Measurements from ENCODE around the gene MARF1.

MARF1 gene

GRCh38 chr16:15631730-15632409, 11.1 kb downstream of the MARF1 start:
- no peak for TF ChIP-seq GATA1 (IDR thresholded peaks at IDR 0.05; ENCODE audit: low read depth, low read length)
- no peak for DNase-seq

GRCh38 chr16:15621889-15622288, 21.1 kb downstream of the MARF1 start:
- TF ChIP-seq POLR2A (IDR thresholded peaks at IDR 0.05; ENCODE audit: low read length) (no peak), GATA1 (IDR thresholded peaks at IDR 0.05; ENCODE audit: low read depth, low read length) (no peak)
- no peak for DNase-seq

- TF ChIP-seq GATA1 (IDR thresholded peaks at IDR 0.05; ENCODE audit: low read depth, low read length), result no peak
- TF ChIP-seq POLR2A (IDR thresholded peaks at IDR 0.05; ENCODE audit: low read length), result no peak
- DNase-seq, result no peak
Measured at GRCh38 chr16:15621456-15621855, 21.5 kb downstream of the MARF1 start.

- no peak for DNase-seq
- TF ChIP-seq GATA1 (IDR thresholded peaks at IDR 0.05; ENCODE audit: low read depth, low read length), result no peak
- TF ChIP-seq POLR2A (IDR thresholded peaks at IDR 0.05; ENCODE audit: low read length), result no peak
Measured at GRCh38 chr16:15620611-15621195, 22.3 kb downstream of the MARF1 start.

GRCh38 chr16:15618392-15618791, 24.6 kb downstream of the MARF1 start:
- TF ChIP-seq POLR2A (IDR thresholded peaks at IDR 0.05; ENCODE audit: low read length) (no peak), GATA1 (IDR thresholded peaks at IDR 0.05; ENCODE audit: low read depth, low read length) (no peak)

GRCh38 chr16:15617901-15618300, 25.1 kb downstream of the MARF1 start:
- TF ChIP-seq GATA1 (IDR thresholded peaks at IDR 0.05; ENCODE audit: low read depth, low read length) (no peak), POLR2A (IDR thresholded peaks at IDR 0.05; ENCODE audit: low read length) (no peak)
- no peak for DNase-seq

More at GRCh38 chr16:15618392-15618791, 24.6 kb downstream of the MARF1 start:
- DNase-seq, result no peak

- TF ChIP-seq POLR2A (IDR thresholded peaks at IDR 0.05; ENCODE audit: low read length) (no peak), GATA1 (IDR thresholded peaks at IDR 0.05; ENCODE audit: low read depth, low read length) (no peak)
- no peak for DNase-seq
Measured at GRCh38 chr16:15616475-15617165, 26.3 kb downstream of the MARF1 start.

GRCh38 chr16:15616012-15616411, 26.9 kb downstream of the MARF1 start:
- no peak for DNase-seq
- TF ChIP-seq GATA1 (IDR thresholded peaks at IDR 0.05; ENCODE audit: low read depth, low read length) (no peak), POLR2A (IDR thresholded peaks at IDR 0.05; ENCODE audit: low read length) (no peak)

GRCh38 chr16:15613676-15614075, 29.3 kb downstream of the MARF1 start:
- TF ChIP-seq POLR2A (IDR thresholded peaks at IDR 0.05; ENCODE audit: low read length) (no peak), GATA1 (IDR thresholded peaks at IDR 0.05; ENCODE audit: low read depth, low read length) (no peak)
- DNase-seq, result no peak

GRCh38 chr16:15611610-15612009, 31.3 kb downstream of the MARF1 start:
- TF ChIP-seq GATA1 (IDR thresholded peaks at IDR 0.05; ENCODE audit: low read depth, low read length), result no peak
- no peak for TF ChIP-seq POLR2A (IDR thresholded peaks at IDR 0.05; ENCODE audit: low read length)
- no peak for DNase-seq

- no peak for TF ChIP-seq POLR2A (IDR thresholded peaks at IDR 0.05; ENCODE audit: low read length)
- TF ChIP-seq GATA1 (IDR thresholded peaks at IDR 0.05; ENCODE audit: low read depth, low read length), result no peak
- no peak for DNase-seq
Measured at GRCh38 chr16:15610369-15610871, 32.5 kb downstream of the MARF1 start.

- TF ChIP-seq GATA1 (IDR thresholded peaks at IDR 0.05; ENCODE audit: low read depth, low read length) (no peak), POLR2A (IDR thresholded peaks at IDR 0.05; ENCODE audit: low read length) (no peak)
- DNase-seq, result no peak
Measured at GRCh38 chr16:15609286-15609649, 33.7 kb downstream of the MARF1 start.

- TF ChIP-seq POLR2A (IDR thresholded peaks at IDR 0.05; ENCODE audit: low read length) (no peak), GATA1 (IDR thresholded peaks at IDR 0.05; ENCODE audit: low read depth, low read length) (no peak)
- no peak for DNase-seq
Measured at GRCh38 chr16:15608398-15609285, 34.3 kb downstream of the MARF1 start.
